Right renal cortex interstitium (tissue), 3 donors: ENCODE results near the gene CD99L2. TPM values are rescaled to one million over a fixed set of nuclear protein-coding genes. Genes with fewer than 3 reads are reported as not detected.
A peak's percentile ranks its signal among the peaks of the same experiment; 100 is the strongest.

ENCODE experiments used
- DNase-seq, 3 donors: peaks; one replicate each; pipeline ENCODE4 v3.0.0-alpha.2; 2013; ENCODE audit warnings: low read depth in 3 of 3, low spot score in 2 of 3
- polyA plus RNA-seq, 3 donors: library from polyadenylated mRNA; unstranded; fragments of 120-200 nt; gene quantifications; one replicate each; pipeline ENCODE4 v1.2.1, GENCODE V29; 2013; ENCODE audit not compliant: insufficient read length in 3 of 3

The CD99L2 gene, protein sequence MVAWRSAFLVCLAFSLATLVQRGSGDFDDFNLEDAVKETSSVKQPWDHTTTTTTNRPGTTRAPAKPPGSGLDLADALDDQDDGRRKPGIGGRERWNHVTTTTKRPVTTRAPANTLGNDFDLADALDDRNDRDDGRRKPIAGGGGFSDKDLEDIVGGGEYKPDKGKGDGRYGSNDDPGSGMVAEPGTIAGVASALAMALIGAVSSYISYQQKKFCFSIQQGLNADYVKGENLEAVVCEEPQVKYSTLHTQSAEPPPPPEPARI
- polyA plus RNA-seq = 10 to 100 TPM; 40.2 to 42.6 (median 42.5) TPM

DNA sequence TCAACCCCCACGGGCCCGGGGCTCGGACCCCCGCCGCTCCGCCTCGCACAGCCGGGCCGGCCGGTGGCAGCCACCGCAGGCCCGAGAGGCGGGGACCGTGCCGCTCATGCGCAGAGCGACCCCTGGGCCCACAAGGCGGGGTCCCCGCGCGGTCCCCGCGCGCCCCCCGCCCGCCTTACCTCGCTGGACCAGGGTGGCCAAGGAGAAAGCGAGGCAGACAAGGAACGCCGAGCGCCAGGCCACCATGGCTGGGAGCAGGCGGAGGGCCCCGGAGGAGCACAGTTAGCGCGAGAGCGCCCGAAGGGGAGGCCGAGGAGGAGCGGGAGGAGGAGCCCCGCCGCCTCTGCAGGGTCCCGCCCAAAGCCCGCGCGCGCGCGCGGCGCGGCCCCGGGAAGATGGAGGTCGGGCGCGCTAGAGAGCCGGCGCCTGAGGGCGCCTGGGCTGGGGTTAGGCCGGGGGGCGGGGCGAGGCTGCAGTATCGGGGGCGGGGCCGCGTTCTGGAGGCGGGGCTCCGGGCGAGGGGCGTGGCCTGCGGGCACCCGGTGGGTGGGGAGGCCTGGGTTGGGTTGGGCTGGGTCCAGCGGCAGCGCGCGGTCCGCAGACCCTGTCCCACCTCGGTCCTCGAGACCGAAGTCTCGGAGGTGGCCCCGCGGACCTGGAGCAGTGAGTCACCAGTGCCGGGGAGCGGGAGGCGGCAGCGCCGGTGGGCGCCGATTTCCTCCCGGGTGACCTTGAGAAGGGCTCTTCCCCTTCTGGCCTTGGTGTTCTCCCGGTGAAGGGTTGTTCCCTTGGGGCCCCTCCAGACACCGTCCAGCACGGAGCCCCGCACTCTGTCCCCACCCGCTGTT is at the start of gene CD99L2:
TSS of gene CD99L2 (minus strand) at position 326 of the 848 bp plus-strand sequence. CDS start at position 246, 80 bp downstream.
- DNase-seq = peak; percentile 48 to 76 (median 66)

DNA sequence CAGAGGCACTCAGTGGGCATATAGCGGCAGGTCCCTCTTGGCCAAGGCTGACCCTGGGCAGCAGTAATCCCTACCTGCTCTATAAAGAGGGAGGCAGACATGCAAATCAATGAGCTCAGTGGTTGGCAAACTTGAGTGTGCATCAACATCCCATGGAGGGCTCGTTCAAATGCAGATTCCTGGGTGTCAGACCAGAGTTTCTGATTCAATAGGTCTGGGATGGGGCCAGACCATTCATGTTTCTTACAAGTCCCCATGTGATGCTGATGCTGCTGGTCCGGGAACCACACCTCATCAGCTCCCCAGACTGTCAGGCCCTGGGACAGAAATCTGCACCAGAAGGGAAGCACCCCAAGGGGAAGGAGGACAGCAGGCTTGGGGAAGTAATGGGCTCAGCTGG is 45.8 kb upstream of the CD99L2 start:
- no peak for DNase-seq

DNA sequence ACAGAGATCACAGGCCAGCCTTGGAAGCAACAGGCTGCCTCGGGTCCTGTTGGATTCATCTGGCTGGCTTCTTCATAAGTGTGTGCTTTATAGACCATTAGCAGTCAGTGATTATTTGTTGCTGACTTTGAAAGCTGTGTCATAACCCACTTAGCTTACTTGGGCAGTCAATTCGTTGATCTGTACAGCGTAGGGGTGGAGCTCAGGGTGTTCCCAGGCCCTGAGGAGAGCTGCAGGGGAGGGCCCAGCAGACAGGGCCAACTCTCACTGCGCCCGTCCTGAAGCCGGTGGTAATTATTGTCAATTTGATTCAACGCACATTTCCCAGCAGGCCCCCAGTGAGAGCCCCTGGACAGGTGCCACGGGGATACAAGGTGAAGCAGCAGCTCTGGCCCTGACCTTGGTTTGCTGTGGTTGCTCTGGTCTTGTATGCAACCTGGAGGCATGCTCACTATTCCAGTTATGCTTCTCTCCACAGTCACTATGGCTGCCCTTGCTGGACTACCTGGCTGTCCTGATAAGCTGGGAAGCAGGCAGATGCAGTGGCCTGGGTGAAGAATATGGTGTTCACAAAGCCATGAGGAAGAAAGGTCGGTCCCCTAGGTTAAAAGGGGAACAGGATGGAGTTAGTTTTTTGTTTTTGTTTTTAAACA is 44.6 kb upstream of the CD99L2 start:
- DNase-seq = no peak

DNA sequence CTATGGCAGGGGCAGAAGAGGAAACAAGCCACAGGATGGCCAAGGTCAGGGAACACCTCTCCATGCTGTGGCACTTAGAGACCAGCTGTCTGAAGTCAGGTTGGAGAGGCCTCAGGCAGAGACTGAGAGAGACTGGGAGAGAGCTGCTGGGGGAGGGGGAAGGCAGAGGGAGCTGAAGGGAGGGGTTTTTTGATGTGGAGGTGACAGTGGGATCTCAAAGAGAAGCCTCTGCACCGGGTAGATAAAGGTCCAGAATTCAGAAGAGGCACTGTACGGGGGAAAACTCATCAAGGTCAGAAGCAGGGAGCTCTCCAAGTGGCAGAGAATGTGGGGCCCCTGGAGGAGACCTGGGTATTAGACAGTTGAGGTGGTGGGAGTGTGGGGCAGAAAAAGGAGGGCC is 43.1 kb upstream of the CD99L2 start:
- no peak for DNase-seq

DNA sequence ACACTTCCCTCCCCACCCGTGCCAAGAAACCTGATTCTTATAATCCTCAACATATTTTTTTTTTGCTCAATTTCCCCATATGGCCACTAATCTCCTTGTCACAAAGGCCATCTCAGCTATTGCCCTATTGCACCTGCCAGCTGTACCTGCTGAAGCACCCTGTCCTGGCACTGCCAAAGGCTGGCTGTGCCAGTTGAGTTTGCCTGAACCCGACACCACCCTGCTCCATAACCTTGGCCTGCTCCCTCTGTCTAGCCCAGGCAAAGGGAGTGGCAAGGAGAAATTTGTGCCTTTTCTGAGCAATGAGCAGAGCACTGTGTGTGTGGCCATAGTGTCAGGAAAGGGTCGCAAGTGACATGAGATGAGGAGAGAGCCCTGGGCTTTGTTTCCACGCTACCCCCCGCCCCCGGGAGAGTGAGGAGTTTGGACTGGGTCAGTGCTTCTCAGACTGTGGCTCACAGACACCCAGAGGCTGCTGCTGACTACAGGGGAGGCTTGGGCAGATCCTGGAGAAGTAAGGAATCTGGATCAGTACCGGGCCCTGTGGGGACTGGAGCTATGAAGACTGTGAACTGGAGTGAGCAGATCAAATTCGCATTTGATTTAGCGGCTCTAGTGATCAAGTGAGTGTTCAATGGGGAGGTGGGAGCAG is 42.5 kb upstream of the CD99L2 start:
- no peak for DNase-seq

DNA sequence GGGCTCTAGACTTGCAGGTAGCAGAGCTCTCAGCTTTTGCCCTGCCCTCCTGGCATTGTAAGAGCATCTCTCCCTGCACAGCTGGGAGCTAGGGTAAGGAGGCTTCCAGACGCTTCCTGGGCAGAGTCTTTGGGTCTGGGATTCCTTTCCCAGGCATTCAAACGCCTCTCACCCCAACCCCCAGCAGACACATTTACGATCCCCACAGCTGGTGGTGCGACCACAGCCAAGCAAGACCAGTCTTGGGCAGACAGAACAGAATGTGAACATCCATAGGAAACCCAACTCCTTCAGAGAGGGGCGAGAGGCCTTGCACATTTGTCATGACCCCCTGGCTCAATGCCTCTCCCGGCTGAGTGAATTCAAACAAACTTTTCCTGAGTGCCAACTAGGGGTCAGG is 38.1 kb upstream of the CD99L2 start:
- no peak for DNase-seq

DNA sequence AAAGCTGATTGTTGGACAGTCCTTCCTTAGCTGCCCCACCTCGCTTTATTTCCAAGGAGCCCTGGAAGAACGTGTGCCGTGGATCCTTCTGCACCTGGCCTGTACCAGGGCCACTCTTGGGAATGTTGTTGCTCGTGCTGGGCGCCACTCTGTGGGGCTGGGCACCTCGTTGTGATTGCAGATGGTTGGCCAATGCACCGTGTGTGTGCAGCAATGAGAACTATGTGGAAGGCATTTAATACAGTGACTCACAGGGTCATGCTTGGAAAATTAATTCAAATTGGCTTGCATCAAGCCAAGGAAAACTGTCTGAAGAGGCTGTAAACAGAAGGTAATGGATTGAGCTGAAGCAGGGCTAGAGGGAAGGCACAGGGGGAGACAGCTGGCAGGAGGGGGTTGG is 37.0 kb upstream of the CD99L2 start:
- no peak for DNase-seq

DNA sequence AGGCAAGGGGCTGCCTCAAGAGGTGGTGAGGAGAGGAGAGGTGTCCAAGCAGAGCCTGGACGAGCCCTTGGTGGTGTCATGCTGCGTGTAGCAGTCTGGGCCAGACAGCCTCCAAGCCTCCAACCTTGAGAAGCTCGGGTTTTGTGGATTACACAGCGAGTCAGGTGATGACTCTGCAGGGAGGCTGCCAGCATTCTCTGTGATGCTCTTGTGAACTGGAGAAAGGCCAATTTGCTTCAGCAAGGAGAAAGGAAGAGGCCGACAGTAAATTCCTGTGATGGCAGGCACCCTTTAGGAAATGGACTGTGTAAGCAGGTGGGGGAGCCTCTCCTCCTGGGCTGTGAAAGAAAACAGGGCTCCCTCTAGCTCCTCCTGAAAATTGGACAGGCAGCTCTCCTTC is 36.0 kb upstream of the CD99L2 start:
- DNase-seq = no peak

DNA sequence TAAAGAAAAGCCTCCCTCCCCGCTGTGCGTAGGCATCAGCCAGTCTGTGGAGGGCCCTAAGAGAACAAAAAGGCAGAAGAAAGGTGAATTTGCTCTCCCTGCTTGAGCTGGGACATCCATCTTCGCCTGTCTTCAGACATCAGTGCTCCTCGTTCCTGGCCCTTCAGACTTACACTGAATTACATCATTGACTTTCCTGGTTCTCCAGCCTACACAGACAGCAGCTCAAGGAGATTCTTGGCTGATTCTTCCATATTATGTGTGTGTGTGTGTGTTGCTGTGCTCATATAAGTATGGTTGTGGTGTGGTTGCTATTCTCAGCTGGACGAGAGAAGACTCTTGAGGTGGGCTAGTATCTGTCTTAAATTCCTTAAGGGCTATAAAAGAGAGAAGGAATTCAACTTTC is 35.5 kb upstream of the CD99L2 start:
- DNase-seq = no peak

DNA sequence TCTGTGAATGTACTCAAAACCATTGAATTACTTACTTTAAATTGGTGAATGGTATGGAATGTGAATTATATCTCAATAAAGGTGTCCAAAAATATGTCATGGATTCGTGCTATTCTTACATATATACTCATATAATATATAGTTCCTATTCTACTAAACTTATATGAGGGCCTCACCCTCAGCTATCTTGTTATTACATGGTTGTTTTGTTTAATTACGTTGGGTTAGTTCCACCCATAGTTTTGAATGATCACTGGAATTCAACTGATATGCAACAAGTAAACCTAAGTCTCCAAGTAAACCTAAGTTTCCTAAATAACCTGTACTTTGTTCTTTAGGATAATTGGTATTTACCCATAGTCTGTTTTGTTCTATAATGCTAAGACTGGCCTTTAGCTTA is 30.6 kb upstream of the CD99L2 start:
- no peak for DNase-seq

DNA sequence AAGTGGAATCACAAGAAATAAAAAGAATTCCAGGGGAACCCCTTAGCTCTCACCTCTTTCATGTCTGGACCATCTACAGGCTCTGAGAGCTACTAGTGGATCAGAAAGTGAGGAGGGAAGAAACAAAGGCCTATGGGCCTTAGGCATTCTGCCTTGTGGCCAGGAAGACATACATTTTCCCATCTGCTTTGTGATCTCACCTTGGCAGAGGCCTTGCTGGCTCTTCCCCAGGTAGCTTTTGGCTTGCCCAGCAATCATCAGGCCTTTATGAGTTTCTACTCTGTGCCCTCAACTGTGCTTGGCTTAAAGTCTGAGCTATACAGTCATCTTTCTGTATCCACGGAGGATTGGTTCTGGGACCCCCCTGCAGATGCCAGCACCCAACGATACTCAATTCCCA is 28.3 kb upstream of the CD99L2 start:
- DNase-seq = no peak

DNA sequence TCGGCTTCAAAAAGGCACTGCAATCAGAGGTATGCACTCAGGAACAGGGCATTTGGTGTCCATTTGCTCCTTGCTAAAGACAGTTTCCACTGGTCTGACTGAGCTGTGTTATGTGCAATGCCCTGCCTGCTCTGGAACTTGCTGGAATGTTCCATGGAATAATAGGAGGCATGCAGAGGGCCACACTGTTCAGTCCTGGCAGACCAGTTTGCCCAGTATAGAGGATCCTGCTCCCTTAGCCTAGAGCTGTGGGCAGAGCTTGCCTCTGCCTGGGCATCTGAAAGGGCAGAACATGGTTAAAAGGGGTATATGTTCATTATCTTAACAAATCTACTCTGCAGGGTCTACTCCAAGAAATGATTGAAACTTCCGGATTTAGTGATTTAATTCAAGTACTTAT is 27.8 kb upstream of the CD99L2 start:
- no peak for DNase-seq

DNA sequence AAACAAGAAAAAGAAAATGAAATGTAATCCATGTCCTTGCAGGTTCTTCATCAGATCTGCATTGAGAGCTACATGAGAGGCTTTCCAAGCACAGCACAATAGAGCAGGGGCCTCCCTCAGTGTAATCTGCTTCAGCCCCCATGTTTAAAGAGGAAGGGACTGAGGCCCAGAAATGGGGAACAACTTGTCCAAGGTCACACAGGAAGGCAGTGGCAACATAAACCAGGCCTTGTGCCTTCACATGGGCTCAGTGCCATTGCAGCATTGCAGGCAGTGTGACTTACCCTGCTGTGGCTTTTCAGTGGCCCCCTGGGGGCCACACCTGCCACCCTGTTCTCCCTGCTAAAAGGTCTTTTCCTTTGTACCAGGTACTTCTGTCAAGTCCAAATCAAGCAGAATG is 20.9 kb upstream of the CD99L2 start:
- no peak for DNase-seq

DNA sequence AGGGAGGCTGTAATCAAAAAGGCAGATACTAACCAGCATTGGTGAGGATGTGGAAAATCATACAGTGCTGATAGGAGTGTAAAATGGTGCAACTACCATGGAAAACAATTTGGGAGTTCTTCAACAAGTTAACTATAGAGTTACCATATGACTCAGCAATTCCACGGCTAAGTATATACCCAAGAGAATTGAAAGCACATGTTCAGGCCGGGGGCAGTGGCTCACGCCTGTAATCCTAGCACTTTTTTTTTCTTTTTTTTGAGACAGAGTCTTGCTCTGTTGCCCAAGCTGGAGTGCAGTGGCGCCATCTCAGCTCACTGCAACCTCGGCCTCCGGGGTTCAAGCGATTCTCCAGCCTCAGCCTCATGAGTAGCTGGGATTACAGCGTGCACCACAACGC is 15.0 kb upstream of the CD99L2 start:
- no peak for DNase-seq

DNA sequence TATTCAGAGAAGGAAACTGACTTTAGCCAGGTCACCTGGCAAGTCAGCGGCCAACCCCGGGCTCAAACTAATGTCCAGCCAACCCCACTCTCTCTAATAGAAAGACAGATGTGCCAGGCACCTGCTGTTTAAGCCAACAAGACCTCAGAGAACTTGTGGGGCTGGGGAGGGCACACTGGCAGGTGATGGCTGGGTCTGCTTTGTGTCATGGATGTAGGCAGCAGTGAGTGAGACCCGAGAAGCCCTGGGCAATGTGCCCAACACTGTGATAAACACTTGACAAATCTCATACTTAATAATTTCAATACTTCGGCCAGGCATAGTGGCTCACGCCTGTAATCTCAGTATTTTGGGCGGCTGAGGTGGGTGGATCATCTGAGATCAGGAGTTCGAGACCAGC is 9.0 kb upstream of the CD99L2 start:
- DNase-seq = no peak

DNA sequence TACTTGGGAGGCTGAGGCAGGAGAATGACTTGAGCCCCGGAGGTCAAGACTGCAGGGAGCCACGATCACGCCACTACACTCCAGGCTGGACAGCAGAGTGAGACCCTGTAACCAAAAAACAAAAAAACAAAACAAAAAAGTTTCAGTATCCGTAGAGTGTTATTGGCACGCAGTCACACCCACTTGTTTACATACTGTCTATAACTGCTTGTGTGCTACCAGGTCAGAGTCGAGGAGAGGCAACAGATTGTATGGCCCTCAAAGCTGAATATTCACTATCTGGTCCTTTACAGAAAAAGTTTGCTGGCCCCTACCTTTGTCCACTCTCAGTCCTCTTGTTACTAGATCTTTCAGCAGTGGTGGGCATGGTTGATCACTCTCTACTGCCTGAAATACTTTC is 8.2 kb upstream of the CD99L2 start:
- DNase-seq = no peak

DNA sequence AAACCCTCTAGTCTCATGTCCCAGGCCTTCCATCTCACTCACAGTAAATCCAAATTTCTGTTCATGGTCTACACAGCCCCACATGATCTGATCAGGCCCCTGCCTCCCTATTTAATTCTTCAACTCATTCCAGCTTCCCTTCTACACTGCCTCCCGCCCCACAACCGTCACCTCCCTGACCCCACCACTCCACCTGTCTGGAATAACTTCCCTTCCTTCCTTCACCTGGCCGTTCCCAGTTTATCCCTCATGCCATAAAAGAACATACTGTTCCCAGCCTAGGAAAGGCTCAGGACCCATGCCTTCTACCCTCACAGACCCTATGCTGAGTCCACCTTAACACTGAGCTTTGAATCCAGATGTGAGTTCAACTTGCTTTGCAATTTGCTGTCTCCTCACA is 6.8 kb upstream of the CD99L2 start:
- no peak for DNase-seq

DNA sequence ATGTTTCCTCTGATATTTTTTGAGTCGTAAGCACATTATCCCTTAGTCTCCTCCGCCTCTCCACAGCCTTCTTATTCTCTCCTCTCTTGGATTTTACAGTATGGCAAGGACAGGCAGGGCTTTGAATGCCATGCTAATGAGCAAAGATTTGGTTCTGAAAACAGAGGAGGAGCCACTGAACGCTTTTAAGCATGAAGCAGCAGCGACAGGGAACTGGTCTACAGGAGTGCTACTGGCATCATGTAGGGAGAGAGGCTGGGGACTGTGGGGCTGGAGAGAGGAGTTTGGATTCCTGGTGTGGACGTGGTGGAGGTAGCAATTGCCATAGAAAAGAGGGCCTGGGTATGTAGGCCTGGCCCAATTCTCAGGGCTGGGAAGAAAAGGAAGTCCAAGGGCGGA is 4.6 kb upstream of the CD99L2 start:
- no peak for DNase-seq

DNA sequence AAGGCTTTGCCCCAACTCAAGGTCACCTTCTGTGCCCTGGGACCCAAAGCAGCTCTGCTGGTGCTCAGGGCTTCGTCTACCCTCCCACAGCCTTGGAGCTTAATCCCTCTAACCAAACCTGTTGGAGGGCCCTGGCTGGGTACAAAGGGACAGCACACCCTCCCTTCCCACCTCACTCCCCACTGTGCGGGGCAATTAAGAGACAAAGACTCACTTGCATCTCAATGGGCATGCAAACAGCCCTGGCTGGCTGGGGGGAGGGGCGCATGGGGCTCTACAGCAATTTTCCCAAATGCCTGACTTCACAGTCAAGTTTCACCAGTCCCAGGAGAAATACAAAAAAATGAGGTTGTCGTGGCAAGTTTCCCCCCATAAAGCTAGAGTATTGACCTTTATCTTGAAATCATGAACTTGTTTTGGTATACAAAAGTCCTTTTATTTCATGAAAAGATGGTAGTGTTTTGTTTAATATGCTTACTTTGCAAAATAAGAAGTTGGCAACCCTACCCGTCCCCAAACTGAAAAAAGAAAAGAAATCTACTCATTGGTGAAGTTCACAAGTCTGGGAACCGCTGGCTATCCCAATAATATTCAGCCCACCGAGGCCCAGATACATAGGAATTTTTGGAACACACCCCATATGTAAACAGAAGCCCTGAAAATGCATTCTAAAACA is 4.1 kb upstream of the CD99L2 start:
- DNase-seq = no peak

DNA sequence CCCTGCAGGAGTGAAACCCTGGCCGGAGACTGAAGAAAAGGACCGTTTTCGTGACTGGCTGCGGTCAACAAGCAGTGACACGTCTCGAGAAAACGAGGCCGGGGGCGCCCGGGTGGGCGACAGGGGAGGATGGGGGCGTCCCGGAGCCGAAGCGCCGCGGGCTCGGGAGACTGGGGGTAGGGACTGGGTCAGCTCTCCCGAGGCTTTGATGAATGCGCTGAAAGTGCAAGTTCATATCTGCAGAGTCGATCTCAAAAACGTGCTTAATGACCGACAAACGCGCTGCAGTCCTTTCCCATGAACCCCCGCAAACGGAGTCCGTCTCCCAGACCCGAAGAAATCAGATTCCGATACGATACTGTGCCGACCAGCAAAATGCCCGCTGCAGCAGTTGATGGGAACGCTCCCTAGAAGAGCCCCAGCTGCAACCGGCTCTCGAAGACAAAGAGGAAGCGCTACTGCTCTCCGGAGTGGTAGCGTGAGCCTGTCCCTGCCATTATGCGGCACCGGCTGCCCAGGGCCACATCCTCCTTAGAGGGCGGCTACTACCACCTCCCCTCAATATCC is 806 bp upstream of the CD99L2 start:
- DNase-seq = peak; percentile 8 to 16 (median 10)
